ENCODE results near the gene KCTD8.

GRCh38 chr4:44237643-44238042 is 211.0 kb downstream of the KCTD8 start:
- TF ChIP-seq CTCF (IDR thresholded peaks at IDR 0.05) (no peak), POLR2AphosphoS5 (IDR thresholded peaks at IDR 0.05) (no peak), EP300 (IDR thresholded peaks at IDR 0.05) (no peak)
